Loucy (cell line): Measurements from ENCODE around the gene FAM43B.

Experiments
- H2AFZ ChIP-seq: fragments of 200-600 bp; sonication (generic); 2 replicates; pipeline ENCODE4 v1.6.0; 2016; ENCODE audit warnings: antibody characterized with exemption, mild to moderate bottlenecking, low read length, moderate library complexity
- H3F3A ChIP-seq: fragments of 200-600 bp; 2 replicates; pipeline ENCODE4 v1.6.0; 2016; ENCODE audit warnings: antibody characterized with exemption, low read depth, mild to moderate bottlenecking
- H3K27me3 ChIP-seq: fragments of 200-600 bp; sonication (generic); 2 replicates; pipeline ENCODE4 v1.6.1; 2014; ENCODE audit warnings: low read length, mild to moderate bottlenecking; ENCODE audit not compliant: insufficient read depth, poor library complexity, severe bottlenecking
- H3K36me3 ChIP-seq: fragments of 200-600 bp; sonication (generic); 2 replicates; pipeline ENCODE4 v1.6.1; 2016; ENCODE audit warnings: low read length; ENCODE audit not compliant: insufficient read depth
- H3K4me1 ChIP-seq: fragments of 200-600 bp; sonication (generic); 2 replicates; pipeline ENCODE4 v1.5.1; 2014; ENCODE audit warnings: low read length, mild to moderate bottlenecking; ENCODE audit not compliant: insufficient read depth, poor library complexity, severe bottlenecking
- H3K4me2 ChIP-seq: fragments of 200-600 bp; sonication (generic); 2 replicates; pipeline ENCODE4 v1.6.0; 2014; ENCODE audit warnings: antibody characterized with exemption, low read length, low read depth, mild to moderate bottlenecking; ENCODE audit not compliant: poor library complexity, severe bottlenecking
- H3K4me3 ChIP-seq: fragments of 200-600 bp; sonication (generic); 2 replicates; pipeline ENCODE4 v1.5.1; 2014; ENCODE audit warnings: low read length, mild to moderate bottlenecking, mixed read lengths; ENCODE audit not compliant: poor library complexity, severe bottlenecking
- H3K79me2 ChIP-seq: fragments of 200-600 bp; sonication (generic); 2 replicates; pipeline ENCODE4 v1.6.1; 2014; ENCODE audit warnings: low read length; ENCODE audit not compliant: insufficient read depth
- H3K9ac ChIP-seq: fragments of 200-600 bp; sonication (generic); 2 replicates; pipeline ENCODE4 v1.6.0; 2014; ENCODE audit warnings: mild to moderate bottlenecking, low read depth, low read length, moderate library complexity; ENCODE audit not compliant: poor library complexity, severe bottlenecking
- H3K9me2 ChIP-seq: fragments of 200-600 bp; sonication (generic); replicated peaks from 2 replicates; pipeline ENCODE4 v1.6.1; 2016; ENCODE audit warnings: low read depth, low read length, mixed read lengths
- H3K9me3 ChIP-seq: fragments of 200-600 bp; sonication (generic); 2 replicates; pipeline ENCODE4 v1.6.1; 2014; ENCODE audit warnings: mild to moderate bottlenecking, antibody characterized with exemption, low read length, low read depth; ENCODE audit not compliant: insufficient read depth
- H4K20me1 ChIP-seq: fragments of 200-600 bp; sonication (generic); 2 replicates; pipeline ENCODE4 v1.6.0; 2014; ENCODE audit warnings: antibody characterized with exemption, low read length, mild to moderate bottlenecking; ENCODE audit not compliant: insufficient read depth, poor library complexity, severe bottlenecking
- CTCF ChIP-seq: fragments of 200-600 bp; sonication (generic); conservative IDR thresholded peaks from 2 replicates; pipeline ENCODE4 v1.5.1; 2014; ENCODE audit warnings: mild to moderate bottlenecking, antibody characterized with exemption, low read length
- EZH2phosphoT487 ChIP-seq: fragments of 200-600 bp; IDR thresholded peaks from 2 replicates; pipeline ENCODE4 v1.6.1; 2018; ENCODE audit warnings: antibody characterized with exemption, mild to moderate bottlenecking, moderate library complexity, borderline replicate concordance

Gene FAM43B

GRCh38 chr1:20578721-20579395 is 26.5 kb downstream of the FAM43B start:
- Histone ChIP-seq H3K4me3 (no peak overlapping the region), H3K9me3 (no peaks in the 10 kb centered on the region), H4K20me1 (no peaks in the 10 kb centered on the region), H3F3A (no peaks in the 10 kb centered on the region), H3K79me2 (no peaks in the 10 kb centered on the region), H3K36me3 (no peaks in the 10 kb centered on the region), H3K9me2 (no peaks in the 10 kb centered on the region), H2AFZ (no peak overlapping the region), H3K27me3 (no peaks in the 10 kb centered on the region), H3K4me2 (no peak overlapping the region), H3K4me1 (no peaks in the 10 kb centered on the region), H3K9ac (no peak overlapping the region)
- TF ChIP-seq CTCF, result no peak
- TF ChIP-seq EZH2phosphoT487, result no peak

GRCh38 chr1:20584890-20585289 is 32.5 kb downstream of the FAM43B start:
- no peaks in the 10 kb centered on the region for H3K9me2 ChIP-seq
- no peaks in the 10 kb centered on the region for H3K79me2 ChIP-seq
- H3F3A ChIP-seq, result no peaks in the 10 kb centered on the region
- H3K9ac ChIP-seq, result no peak overlapping the region
- no peaks in the 10 kb centered on the region for H3K4me1 ChIP-seq
- H3K4me2 ChIP-seq, result no peak overlapping the region
- H3K36me3 ChIP-seq, result no peaks in the 10 kb centered on the region
- H3K4me3 ChIP-seq, result no peak overlapping the region
- H2AFZ ChIP-seq, result no peak overlapping the region
- no peaks in the 10 kb centered on the region for H4K20me1 ChIP-seq
- no peaks in the 10 kb centered on the region for H3K27me3 ChIP-seq
- H3K9me3 ChIP-seq, result no peaks in the 10 kb centered on the region
- TF ChIP-seq EZH2phosphoT487 (no peak), CTCF (no peak)

- Histone ChIP-seq H3K4me2 (no peak overlapping the region), H3K79me2 (no peaks in the 10 kb centered on the region), H3K9me3 (no peaks in the 10 kb centered on the region)
These were observed 34.7 kb downstream of the FAM43B start for GRCh38 chr1:20586953-20587660.

More at GRCh38 chr1:20586953-20587660, 34.7 kb downstream of the FAM43B start:
- Histone ChIP-seq H3F3A (no peaks in the 10 kb centered on the region), H3K4me1 (no peaks in the 10 kb centered on the region), H3K9ac (no peak overlapping the region), H3K9me2 (no peaks in the 10 kb centered on the region), H4K20me1 (no peaks in the 10 kb centered on the region), H3K4me3 (no peak overlapping the region), H3K27me3 (no peaks in the 10 kb centered on the region), H2AFZ (no peak overlapping the region), H3K36me3 (no peaks in the 10 kb centered on the region)
- TF ChIP-seq EZH2phosphoT487 (no peak), CTCF (no peak)
